HPDE6-E6E7 (cell line): ENCODE results near the gene HEXIM2.
A peak's percentile ranks its signal among the peaks of the same experiment; 100 is the strongest.

Source experiments
- DNase-seq: peaks from one replicate; pipeline ENCODE4 v3.0.0; 2011; ENCODE audit warnings: missing footprints; ENCODE audit errors: extremely low spot score

The HEXIM2 gene

GRCh38 chr17:45127548-45128300, 34.0 kb upstream of the HEXIM2 start:
- DNase-seq = no peak

DNA sequence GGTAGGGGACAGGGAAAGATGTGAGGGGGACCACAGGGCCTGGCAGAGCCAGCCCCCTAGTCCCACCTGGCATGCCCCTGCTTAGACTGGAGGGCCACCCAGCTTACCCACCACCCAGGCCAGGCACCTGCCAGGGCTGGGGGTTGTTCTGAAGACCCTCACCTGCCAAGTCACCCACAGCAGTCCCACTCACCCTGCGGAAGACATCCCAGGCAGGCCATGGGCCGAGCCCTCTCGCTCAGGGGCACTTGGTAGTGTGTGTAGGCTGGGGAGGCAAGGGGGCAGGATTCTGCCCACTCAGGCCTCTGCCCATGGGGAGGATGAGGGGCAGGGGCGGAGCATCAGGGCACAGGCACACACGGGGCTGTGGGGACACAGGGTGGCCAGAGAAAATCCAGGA, 33.3 kb upstream of the HEXIM2 start:
- no peak for DNase-seq

GRCh38 chr17:45128989-45129388, 32.7 kb upstream of the HEXIM2 start:
- DNase-seq = no peak

- DNase-seq = no peak
These were observed 32.2 kb upstream of the HEXIM2 start for GRCh38 chr17:45129426-45129939.

DNA sequence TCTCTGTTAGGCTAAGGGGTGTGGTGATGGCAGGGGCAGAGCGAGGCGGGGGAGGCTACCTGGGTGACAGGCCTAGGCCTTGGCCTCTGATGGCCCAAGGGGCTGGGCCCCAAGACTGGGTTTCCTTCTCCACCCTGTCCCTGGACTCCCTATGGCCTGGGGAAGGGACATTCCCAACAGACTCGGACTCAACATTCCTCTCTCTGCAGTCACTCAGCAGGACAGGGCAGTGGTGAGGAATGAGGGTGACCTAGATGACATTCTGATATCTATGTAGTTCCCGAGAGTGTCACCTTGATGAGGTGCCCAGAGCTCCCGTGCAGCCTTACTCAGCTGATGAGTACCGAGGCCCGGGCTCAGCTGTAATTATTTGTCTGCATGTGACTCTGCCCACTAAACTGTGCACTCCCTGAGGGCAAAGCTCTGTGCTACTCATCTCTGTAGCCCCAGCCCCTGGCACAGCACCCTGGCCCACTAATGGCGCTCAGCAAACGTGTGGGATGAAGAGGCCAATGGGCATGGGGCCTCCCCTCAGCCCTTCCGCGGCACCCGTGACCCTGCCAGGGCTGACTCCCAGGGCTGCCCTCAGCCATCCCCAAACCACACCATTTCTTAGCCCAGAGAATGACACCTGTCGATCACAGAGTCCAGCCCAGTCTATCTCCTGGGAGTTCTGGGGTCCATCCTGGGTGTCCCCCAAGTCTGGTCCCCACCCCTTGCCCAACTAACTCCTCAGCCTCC, 31.6 kb upstream of the HEXIM2 start:
- DNase-seq = no peak

DNA sequence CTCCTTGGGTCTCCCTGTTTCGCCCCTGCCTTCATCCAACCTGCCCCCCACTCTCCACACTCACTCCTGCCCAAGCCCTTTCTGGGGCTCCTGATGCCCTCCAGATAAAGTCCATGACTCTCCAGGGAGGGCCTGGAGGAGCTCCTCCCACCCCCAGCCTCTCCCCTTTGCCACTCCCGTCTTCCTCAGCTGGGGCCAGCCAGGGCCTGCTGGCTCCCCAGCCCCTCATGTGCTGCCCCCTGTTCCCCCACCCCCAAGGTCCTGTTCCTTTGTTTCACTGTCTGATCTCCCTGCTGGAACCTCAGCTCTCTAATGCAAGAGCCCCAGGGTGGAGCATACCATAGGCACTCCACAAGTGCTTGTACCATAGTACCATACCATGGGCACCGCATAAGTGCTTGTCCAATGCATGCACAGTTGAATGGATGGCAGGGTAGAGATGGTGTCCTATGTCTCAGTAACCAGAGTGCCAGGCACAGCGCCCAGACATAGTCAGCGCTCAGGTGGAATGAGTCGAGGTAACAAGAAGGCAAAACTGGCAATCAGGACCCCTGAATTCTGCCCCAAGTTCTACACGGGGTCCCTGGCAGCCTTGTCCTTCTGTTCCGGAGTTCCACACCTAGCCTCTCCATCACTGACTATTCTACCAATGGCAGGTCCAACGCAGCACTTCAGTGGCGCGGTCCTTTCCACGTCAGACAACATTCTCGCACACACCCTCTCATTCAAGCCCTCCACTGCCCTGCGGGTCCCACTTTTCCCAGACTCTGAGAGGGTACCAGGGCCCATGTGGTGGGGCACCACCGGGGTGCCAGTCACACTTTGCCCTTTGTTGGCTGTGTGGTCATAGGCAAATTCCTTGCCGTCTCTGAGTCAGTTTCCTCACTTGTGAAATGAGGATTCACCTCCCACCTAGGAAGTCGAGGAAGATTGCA, 30.7 kb upstream of the HEXIM2 start:
- no peak for DNase-seq

DNA sequence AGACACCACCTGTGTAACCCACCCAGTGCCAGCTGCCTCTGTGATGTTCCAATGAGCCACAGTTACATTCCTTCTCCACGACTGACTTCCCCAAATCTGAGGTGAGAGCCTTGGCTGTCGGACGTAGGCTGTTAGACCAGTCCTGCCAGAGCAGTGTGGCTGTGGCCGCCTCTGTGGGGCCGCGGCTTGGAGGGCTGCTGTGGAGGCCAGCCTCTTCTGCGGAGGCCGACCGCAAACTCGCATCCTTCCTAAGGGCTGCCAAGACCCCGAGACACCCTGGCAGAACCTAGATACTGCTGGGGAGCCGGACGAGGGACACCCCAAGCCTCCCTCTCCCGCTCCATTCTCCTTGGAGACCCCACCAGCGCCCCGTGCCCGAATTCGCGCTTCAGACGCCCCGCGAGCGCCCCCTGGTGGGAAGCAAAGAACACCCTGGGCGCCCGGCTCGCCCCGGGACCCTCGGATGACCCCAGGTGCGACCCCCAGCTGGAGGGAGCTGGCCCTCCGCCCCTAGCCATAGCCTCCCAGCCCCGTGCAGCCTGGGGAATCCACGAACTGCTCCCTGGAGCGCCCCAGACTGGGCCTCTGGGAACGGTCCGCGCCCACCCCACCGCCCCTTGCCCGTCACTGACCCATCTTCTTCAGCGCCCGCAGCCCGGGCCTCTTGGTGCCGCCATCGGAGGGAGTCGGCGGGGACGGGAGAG, 29.9 kb upstream of the HEXIM2 start:
- DNase-seq = no peak

- no peak for DNase-seq
These were observed 29.4 kb upstream of the HEXIM2 start, which contains the start of gene PLCD3 for GRCh38 chr17:45132320-45132571. Gene PLCD3 (minus strand): TSS chr17:45132515. CDS start chr17:45132410, 105 bp downstream.

- peak; percentile 74 for DNase-seq
These were observed 28.9 kb upstream of the HEXIM2 start for GRCh38 chr17:45132572-45133463.

DNA sequence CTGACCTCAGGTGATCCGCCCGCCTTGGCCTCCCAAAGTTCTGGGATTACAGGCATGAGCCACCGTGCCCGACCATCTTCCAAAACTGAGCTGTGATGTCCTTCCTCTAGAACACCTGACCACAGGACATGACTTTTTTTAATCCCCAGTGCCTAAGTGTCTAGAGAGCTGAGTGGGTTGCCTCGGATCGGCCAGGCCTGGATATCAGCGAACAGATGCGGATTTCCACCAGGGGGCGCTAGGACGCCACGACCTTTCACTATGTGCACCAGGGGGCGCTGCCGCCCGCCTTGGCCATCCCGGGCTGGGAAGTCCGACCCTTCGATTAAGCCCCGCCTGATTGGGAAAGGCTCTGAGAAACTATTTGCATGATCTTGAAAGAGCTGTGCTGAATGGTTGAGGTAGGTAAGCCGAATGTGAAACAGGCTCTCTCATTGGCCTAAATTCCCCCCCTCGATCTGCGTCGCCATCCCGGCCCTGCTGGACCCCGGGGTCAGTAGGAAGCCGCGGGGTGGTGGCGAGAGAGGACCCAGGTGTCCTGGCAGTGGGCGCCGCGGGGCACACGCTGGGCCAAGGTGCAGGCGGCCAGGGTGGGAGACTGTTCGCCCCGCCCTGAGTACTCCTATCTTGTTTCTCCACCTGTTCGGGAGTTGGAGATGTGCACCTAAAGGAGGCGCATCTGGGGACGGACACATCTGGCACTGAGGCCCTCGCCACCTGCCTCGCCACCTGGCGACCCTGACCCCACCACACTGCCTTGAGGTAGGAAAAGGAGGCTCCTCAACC, 26.3 kb upstream of the HEXIM2 start, which contains the start of gene ACBD4:
ACBD4 (plus strand) TSS at position 496 of the 786 bp plus-strand sequence. CDS start 458 bp downstream, outside the sequence.
- peak; percentile 97 for DNase-seq

DNA sequence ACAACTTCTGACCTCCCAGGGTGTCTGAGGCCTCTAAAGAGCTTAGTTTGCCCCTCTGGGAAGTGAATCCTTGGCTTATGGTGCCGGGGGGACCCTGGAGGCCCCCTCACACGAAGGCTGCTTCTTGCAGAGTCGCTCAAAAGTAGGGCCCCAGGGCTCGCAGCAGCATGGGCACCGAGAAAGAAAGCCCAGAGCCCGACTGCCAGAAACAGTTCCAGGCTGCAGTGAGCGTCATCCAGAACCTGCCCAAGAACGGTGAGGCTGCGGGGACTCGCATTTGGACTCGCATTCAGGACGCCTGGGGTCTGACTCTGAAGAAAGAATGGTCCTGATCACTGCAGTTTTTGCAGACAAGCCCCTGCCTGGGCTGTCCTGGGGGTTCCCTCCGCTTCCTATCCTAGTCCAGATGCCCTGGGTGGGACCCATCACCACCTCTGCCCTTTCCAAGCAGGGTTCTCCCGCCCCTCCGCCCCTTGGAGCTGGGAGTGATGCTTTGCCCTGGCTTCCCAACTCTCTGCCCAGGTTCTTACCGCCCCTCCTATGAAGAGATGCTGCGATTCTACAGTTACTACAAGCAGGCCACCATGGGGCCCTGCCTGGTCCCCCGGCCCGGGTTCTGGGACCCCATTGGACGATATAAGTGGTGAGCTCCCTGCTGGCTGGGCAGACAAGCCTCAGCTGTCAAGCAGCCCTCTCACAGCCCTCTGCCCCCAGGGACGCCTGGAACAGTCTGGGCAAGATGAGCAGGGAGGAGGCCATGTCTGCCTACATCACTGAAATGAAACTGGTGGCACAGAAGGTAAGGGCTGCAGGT, 25.5 kb upstream of the HEXIM2 start:
- DNase-seq = no peak

DNA sequence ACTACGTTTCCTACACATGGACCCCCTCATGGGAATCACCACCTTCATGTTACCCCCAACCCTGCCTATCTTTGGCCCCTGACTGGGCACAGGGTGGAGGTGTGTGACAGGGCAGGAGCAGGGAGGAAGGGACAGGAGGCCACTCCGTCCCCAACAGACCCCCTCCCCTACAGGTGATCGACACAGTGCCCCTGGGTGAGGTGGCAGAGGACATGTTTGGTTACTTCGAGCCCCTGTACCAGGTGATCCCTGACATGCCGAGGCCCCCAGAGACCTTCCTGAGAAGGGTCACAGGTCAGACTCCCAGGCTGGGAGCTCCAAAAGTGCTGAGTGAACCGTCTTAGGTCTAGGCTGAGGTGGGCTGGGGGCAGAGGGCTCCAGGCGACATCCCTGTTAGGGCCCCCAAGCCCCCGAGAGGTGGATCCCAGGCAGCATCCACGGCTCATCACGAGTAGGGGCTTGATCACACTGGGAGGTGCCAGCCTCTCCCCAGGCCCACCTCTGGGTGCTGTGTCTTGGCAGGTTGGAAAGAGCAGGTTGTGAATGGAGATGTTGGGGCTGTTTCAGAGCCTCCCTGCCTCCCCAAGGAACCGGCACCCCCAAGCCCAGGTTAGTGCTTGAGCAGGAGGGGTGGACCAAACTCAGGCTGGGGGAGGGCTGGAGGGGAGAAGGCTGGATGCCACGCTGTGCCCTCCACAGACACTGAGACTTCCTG, 24.7 kb upstream of the HEXIM2 start:
- DNase-seq = no peak

DNA sequence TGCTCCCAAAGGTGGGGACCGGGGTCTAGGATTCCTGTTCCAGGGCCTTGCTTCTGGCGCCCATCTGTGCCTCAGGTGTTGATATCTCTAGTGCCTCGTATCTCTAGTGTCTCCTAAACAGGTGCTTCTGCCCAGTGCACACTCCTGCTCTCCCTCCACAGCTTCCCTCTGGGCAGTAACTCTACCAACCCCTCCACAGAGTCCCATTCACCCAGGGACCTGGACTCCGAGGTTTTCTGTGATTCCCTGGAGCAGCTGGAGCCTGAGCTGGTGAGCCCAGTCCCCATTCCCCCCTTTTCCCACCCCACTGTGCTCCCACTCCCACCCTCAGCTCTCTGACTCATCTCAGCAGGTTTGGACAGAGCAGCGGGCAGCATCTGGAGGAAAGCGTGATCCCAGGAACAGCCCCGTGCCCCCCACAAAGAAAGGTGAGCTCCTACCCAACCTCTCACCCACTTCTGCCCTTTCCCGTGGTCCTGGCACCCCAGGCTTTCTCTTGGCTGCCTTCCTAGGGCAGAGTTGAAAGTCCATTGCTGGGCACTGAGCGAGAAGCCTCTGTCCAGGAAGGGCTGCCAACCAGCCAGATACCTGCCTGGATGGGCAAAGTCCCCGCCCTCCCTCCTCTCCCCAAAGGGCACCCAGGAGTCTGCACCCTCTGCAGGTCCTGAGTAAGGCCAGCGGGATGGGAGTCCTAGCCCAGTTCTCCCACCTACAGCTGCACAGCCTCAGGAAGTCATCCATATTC, 23.9 kb upstream of the HEXIM2 start:
- DNase-seq = no peak

GRCh38 chr17:45138911-45139532, 22.7 kb upstream of the HEXIM2 start:
- DNase-seq = no peak

DNA sequence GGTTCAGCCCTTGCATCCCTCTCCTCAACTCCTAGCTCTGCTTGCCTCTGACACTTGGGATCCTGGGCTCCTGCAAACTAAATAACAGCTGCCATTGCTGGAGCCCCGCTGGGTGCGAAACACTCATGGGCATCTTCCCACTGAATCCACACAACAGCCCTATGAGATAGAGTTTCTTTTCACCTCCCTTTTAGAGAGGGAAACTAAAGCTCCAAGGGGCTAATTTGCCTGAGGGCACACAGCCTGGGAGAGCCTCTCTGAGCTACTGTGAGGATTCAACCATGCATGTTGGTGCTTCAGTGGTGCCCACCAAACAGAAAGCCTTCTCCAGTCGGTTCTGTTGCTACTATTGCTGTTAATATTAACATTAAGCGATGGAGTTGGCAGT, 22.1 kb upstream of the HEXIM2 start:
- DNase-seq = no peak

DNA sequence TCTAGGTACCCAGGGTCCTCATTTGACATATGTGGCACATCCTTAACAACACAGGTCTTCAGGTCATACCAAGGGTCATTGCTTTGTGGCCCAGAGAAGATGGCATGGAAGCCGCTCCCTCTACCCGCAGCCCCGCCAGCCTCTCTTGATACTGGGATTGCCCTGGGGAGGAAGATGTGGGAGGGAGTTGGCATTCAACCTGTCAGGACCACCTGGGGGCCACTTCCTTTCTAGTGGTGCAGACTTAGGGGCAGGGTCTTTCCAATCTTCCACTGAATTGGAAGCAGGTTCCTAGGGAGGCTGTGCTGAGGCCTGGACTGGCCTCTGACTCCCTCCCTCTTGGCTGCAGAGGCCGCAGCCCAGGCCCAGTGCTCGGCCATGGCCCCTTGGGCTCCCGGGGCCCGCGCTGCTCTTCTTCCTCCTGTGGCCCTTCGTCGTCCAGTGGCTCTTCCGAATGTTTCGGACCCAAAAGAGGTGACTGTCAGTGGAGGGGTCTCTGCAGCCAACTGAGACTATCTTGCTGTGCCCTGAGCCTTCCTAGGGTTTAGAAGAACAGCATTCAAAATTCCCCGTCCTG, 18.5 kb upstream of the HEXIM2 start:
- DNase-seq = no peak
